A549 (cell line): Measurements from ENCODE around the gene CIRBP.

Experiments
- BHLHE40 ChIP-seq: IDR thresholded peaks from 2 replicates; pipeline ENCODE4 v1.6.1; 2012; ENCODE audit warnings: low read depth, low read length, inconsistent platforms
- CHD4 ChIP-seq: fragments of 200-600 bp; sonication (generic); IDR thresholded peaks from 2 replicates; pipeline ENCODE4 v1.6.1; 2016; ENCODE audit warnings: antibody characterized with exemption, mild to moderate bottlenecking, borderline replicate concordance
- CTCF ChIP-seq: fragments of >200 bp; sonication (Bioruptor Twin); formaldehyde crosslinking; IDR thresholded peaks from 3 replicates; pipeline ENCODE4 v1.5.1; 2016
- JUNB ChIP-seq: fragments of >200 bp; sonication (Bioruptor Twin); formaldehyde crosslinking; IDR thresholded peaks from 2 replicates; pipeline ENCODE4 v1.6.1; 2016
- POLR2A ChIP-seq: IDR thresholded peaks from 2 replicates; pipeline ENCODE4 v1.6.1; 2012; ENCODE audit warnings: mild to moderate bottlenecking, low read length
- POLR2AphosphoS2 ChIP-seq: conservative IDR thresholded peaks from 2 replicates; pipeline ENCODE4 v1.6.1; 2012; ENCODE audit warnings: low read length, improper control_type of control experiment, inconsistent platforms
- RCOR1 ChIP-seq: fragments of 150-350 bp; IDR thresholded peaks from 2 replicates; pipeline ENCODE4 v1.6.1; 2014; ENCODE audit warnings: antibody characterized with exemption, low read length, low read depth

- TF ChIP-seq CTCF (peak; percentile 80), POLR2A (no peak), POLR2AphosphoS2 (no peak), BHLHE40 (no peak), CHD4 (no peak), RCOR1 (no peak), JUNB (no peak)
These were observed 25.1 kb upstream of the CIRBP start for GRCh38 chr19:1243768-1244692.
